Erythroblast (primary cell): ENCODE measurements around the gene SLC2A5.

Source experiments
- DNase-seq, 2 experiments: peaks; one replicate each; lab custom pipeline; 2025; lab: John Stamatoyannopoulos, UW
- GATA1 ChIP-seq: IDR thresholded peaks from 2 replicates; pipeline ENCODE4 v1.6.1; 2011; ENCODE audit warnings: low read depth, mild to moderate bottlenecking, control low read depth, low read length, moderate library complexity
- POLR2A ChIP-seq: IDR thresholded peaks from 2 replicates; pipeline ENCODE4 v1.6.1; 2011; ENCODE audit warnings: mild to moderate bottlenecking, low read length

The SLC2A5 gene

DNA sequence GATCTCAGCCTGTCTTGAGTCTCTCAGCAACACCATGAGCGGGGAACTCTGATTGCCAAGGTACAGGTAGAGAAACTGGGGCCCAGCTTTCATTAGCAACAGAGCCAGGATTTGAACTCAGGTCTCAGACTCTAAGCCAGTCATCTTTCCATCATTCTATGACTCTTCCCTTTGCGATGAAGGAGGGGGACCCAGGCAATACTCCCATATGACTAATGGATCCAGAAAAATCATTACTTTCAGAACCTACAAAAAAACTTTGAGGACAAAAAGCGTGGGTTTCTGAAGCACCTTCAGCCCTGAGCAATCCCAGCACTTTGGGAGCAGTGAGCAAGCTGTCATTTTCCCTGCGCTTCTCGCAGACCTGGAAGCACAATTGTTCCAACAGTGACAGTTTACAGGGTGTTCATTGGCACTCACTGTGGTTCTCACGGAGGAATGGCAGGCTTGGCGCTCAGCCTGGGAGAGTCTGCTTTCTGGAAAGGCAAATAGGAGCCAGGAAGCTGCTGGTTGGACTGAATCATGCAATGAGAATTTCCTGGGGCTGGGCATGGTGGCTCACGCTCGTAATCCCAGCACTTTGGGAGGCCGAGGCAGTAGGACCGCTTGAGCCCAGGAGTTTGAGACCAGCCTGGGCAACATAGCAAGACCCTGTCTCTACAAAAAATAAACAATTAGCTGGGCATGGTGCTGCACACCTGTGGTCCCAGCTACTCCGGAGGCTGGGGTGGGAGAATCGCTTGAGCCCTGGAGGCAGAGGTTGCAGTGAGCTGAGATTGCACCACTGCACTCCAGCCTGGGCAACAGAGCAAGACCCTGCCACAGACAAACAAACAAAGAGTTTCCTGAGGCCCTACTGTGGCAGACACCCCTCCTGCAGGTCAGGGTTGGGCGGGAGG, 83.3 kb downstream of the SLC2A5 start:
- TF ChIP-seq GATA1 (no peak), POLR2A (no peak)

More for the DNA sequence above, 83.3 kb downstream of the SLC2A5 start:
- no peak for DNase-seq
